ENCODE data around the gene ALDH2. TPM values are rescaled to one million over a fixed set of nuclear protein-coding genes. Genes with fewer than 3 reads are reported as not detected.

The ALDH2 gene
- total RNA-seq, 2 donors from 2014 or later = 107 to 164 TPM

DNA sequence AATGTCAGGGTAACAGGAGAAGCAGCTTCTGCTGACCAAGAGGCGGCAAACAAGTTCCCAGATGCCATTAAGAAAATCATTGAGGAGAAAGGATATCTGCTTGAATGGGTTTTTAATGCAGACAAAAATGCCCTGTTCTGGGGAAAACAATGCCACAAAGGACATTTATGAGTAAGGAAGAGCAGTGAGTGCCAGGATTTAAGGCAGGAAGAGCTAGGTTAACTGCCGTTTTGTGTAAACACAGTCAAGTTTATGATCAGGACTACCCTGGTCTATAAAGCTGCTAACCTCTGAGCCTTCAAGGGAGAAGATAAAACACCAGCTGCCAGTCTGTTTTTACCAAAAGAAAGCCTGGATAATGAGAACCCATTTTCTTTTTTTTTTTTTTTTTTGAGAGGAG lies 83.8 kb downstream of the ALDH2 start:
- TF ChIP-seq POLR2AphosphoS5 (IDR thresholded peaks at IDR 0.05) (peak; percentile 85), POLR2A (IDR thresholded peaks at IDR 0.05) (no peak)
- H3K4me3 ChIP-seq = no peak overlapping the region
- no peaks in the 10 kb centered on the region for H3K27me3 ChIP-seq (replicated peaks; ENCODE audit: insufficient read depth)
- no peaks in the 10 kb centered on the region for H3K36me3 ChIP-seq
- DNase-seq (ENCODE audit: low spot score) = peak; percentile 42
- intact Hi-C loops (cut with DNase I) = no loop called here
- WGBS = 54% methylated on average over 2 of the region's 2 CpGs
- no peaks in the 10 kb centered on the region for H3K4me1 ChIP-seq (replicated peaks)
- no peaks in the 10 kb centered on the region for H3K9me3 ChIP-seq
- peak overlapping the region; percentile 27 to 65 for H3K27ac ChIP-seq

DNA sequence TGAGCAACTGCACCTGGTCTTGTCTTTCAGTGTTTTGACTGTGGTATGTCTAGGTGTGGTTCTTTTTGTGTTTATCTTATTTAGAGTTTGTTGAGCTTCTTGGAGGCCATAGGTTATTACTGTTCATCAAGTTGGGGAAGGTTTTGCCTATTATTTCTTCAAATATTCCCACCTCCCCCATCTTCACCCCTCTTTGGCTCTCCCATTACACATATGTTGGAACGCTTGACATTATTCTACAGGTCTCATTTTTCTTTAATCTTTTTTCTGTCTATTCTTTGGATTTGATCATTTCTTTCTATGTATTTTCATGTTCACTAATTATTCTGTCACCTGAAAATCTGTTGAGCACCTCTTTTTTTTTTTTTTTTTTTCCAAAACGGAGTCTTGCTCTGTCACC lies 91.5 kb downstream of the ALDH2 start:
- WGBS = 98% methylated on average over 2 of the region's 2 CpGs
- no peak for TF ChIP-seq POLR2A (IDR thresholded peaks at IDR 0.05)
- intact Hi-C loops (cut with DNase I) = no loop called here
- Histone ChIP-seq H3K27ac (no peak overlapping the region), H3K4me1 (replicated peaks) (no peaks in the 10 kb centered on the region), H3K36me3 (no peaks in the 10 kb centered on the region), H3K9me3 (no peaks in the 10 kb centered on the region), H3K4me3 (no peak overlapping the region), H3K27me3 (replicated peaks; ENCODE audit: insufficient read depth) (no peaks in the 10 kb centered on the region)
- DNase-seq (ENCODE audit: low spot score) = no peak

DNA sequence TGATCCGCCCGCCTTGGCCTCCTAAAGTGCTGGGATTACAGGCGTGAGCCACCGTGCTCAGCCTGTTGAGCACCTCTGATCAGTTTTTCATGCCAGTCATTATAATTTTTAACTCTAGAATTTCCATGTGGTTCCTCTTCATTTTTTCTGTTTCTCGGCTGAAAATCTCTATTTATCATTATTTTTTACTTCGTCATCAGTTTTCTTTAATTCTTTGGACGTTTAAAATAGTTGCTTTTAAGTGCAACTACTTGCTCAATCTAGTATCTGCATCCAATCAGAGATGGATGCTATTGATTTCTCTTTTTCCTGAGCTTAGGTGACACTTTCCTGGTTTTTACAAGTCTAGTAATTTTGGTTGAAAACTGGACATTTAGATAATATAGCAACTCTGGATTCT lies 92.0 kb downstream of the ALDH2 start:
- Histone ChIP-seq H3K27me3 (replicated peaks; ENCODE audit: insufficient read depth) (no peaks in the 10 kb centered on the region), H3K4me3 (no peak overlapping the region), H3K36me3 (no peaks in the 10 kb centered on the region), H3K9me3 (no peaks in the 10 kb centered on the region), H3K27ac (no peak overlapping the region), H3K4me1 (replicated peaks) (no peaks in the 10 kb centered on the region)
- DNase-seq (ENCODE audit: low spot score) = no peak
- TF ChIP-seq POLR2AphosphoS5 (IDR thresholded peaks at IDR 0.05) (no peak), POLR2A (IDR thresholded peaks at IDR 0.05) (no peak)
- TF ChIP-seq, protein P1, sequence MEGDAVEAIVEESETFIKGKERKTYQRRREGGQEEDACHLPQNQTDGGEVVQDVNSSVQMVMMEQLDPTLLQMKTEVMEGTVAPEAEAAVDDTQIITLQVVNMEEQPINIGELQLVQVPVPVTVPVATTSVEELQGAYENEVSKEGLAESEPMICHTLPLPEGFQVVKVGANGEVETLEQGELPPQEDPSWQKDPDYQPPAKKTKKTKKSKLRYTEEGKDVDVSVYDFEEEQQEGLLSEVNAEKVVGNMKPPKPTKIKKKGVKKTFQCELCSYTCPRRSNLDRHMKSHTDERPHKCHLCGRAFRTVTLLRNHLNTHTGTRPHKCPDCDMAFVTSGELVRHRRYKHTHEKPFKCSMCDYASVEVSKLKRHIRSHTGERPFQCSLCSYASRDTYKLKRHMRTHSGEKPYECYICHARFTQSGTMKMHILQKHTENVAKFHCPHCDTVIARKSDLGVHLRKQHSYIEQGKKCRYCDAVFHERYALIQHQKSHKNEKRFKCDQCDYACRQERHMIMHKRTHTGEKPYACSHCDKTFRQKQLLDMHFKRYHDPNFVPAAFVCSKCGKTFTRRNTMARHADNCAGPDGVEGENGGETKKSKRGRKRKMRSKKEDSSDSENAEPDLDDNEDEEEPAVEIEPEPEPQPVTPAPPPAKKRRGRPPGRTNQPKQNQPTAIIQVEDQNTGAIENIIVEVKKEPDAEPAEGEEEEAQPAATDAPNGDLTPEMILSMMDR (IDR thresholded peaks at IDR 0.05) = no peak
- intact Hi-C loops (cut with DNase I) = no loop called here
- WGBS = 97% methylated on average over 7 of the region's 7 CpGs

DNA sequence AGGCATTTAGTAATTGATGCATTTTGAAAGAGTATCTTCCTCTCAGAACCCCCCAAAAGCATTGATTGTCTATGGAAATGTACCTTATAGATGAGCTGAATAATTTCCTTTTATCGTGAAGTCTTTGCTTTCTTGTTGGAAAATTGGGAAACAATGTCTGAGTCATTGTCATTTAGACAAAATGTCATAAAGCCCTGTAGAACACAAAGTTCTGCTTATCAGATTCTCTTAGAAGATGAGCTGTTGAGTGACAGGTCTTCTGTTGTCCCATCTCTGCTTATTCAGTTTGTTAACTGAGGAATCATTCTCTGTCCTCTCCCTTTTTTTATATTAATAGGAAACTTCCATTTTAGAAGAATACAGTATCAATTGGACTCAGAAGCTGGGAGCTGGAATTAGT lies 98.2 kb downstream of the ALDH2 start:
- no peak for DNase-seq (ENCODE audit: low spot score)
- no peaks in the 10 kb centered on the region for H3K9me3 ChIP-seq
- 79% methylated on average over 1 of the region's 1 CpG for WGBS
- intact Hi-C loops (cut with DNase I) = no loop called here
- no peaks in the 10 kb centered on the region for H3K4me1 ChIP-seq (replicated peaks)
- H3K36me3 ChIP-seq = peaks cover 0 to 3% of the 10 kb centered on the region in 2 donors
- no peak overlapping the region for H3K4me3 ChIP-seq
- no peaks in the 10 kb centered on the region for H3K27me3 ChIP-seq (replicated peaks; ENCODE audit: insufficient read depth)
- TF ChIP-seq POLR2AphosphoS5 (IDR thresholded peaks at IDR 0.05) = no peak
- TF ChIP-seq POLR2A (IDR thresholded peaks at IDR 0.05) = no peak
- TF ChIP-seq, protein P1 (IDR thresholded peaks at IDR 0.05) = no peak
- H3K27ac ChIP-seq = no peak overlapping the region

Small RNA genes lying within 50 kb of the gene (microRNA-seq; reads per million reads assigned to microRNA genes)
- 1.6 reads per million, percentile 21 among the genes with 10 or more reads in this experiment for gene MIR6761

Small RNA genes lying within 50 kb of the gene (small RNA-seq; reads per million reads assigned to genes)
- 0.60 to 2.6 reads per million in 2 donors for gene MIR6761

Other genes with a start within 250 kb of the ALDH2 start
- 10 to 100 TPM; 29.5 to 95.5 TPM for gene ATXN2, start 167.6 kb upstream of the ALDH2 start, total RNA-seq
- 10 to 100 TPM; 17.9 to 37.3 TPM for gene BRAP, start 81.0 kb upstream of the ALDH2 start, total RNA-seq
- 10 to 100 TPM; 36.8 to 37.5 TPM for gene ACAD10, start 80.9 kb upstream of the ALDH2 start, total RNA-seq
- gene MAPKAPK5, start 75.3 kb downstream of the ALDH2 start, total RNA-seq = 10 to 100 TPM; 48.5 to 80.6 TPM
- 10 to 100 TPM in 1 of 2 donors, 1 to 10 TPM in 1; 5.5 to 16.8 TPM for gene TMEM116, start 246.2 kb downstream of the ALDH2 start, total RNA-seq
- gene ERP29, start 246.5 kb downstream of the ALDH2 start, total RNA-seq = 100 to 1,000 TPM in 1 of 2 donors, 10 to 100 TPM in 1; 89.1 to 131 TPM